HCT116 (cell line): ENCODE measurements around the gene GPR27. TPM values are rescaled to one million over a fixed set of nuclear protein-coding genes. Genes with fewer than 3 reads are reported as not detected.

Source experiments
- ATAC-seq: fragments of 200-7000 bp; cut with Tn5 transposase; 2 replicates; pipeline ENCODE4 v1.9.1; 2020; ENCODE audit warnings: mild to moderate bottlenecking, moderate library complexity
- BruUV-seq: library from RNA; stranded (reverse); fragments of 400-500 nt; replicated peaks from 2 replicates; lab custom pipeline; 2021; lab: Mats Ljungman, UMichigan
- CTCF ChIA-PET: fragments of 300-600 bp; sonication (Branson Sonifier 250); formaldehyde crosslinking; loops from one replicate; lab custom pipeline; 2021; ENCODE audit warnings: antibody characterized with exemption; lab: Charles Lee
- POLR2A ChIA-PET: fragments of 300-600, 350-600 bp; sonication (Branson Sonifier 250); formaldehyde crosslinking; loops from one replicate; lab custom pipeline; 2021; ENCODE audit warnings: antibody characterized with exemption; lab: Charles Lee
- RAD21 ChIA-PET, 2 experiments: fragments of 300-600 bp; sonication (Branson Sonifier 250); formaldehyde crosslinking; loops; one replicate each; lab custom pipeline; 2023; ENCODE audit warnings: low total read pairs in 2 of 2; ENCODE audit not compliant: uncharacterized antibody in 2 of 2, unreplicated experiment in 2 of 2, low non-redundant PET in 1 of 2; lab: Charles Lee
- DNase-seq: peaks from one replicate; pipeline ENCODE4 v3.0.0-alpha.2; 2010; ENCODE audit warnings: low read depth, low spot score
- H2AFZ ChIP-seq: fragments of 200-600 bp; shearing (Covaris generic), sonication (generic); 2 replicates; pipeline ENCODE4 v1.6.1; 2017; ENCODE audit warnings: low read depth, mixed run types, mixed read lengths, antibody characterized with exemption, low read length; ENCODE audit not compliant: poor library complexity, severe bottlenecking
- H3K27ac ChIP-seq: 2 replicates; pipeline ENCODE4 v1.5.1; 2012; ENCODE audit warnings: low read depth, low read length
- H3K27me3 ChIP-seq: fragments of 200-600 bp; sonication (generic); 2 replicates; pipeline ENCODE4 v1.6.1; 2016; ENCODE audit warnings: mixed run types, low read length, mixed read lengths; ENCODE audit not compliant: insufficient read depth
- H3K36me3 ChIP-seq, 2 experiments: fragments of 200-500 bp in 1 of 2; fragments of 200-600 bp in 1 of 2; sonication (Bioruptor generic) in 1 of 2; sonication (generic) in 1 of 2; 2 replicates each; pipeline versions ENCODE4 v1.5.1 to v1.6.1; 2014 to 2016; ENCODE audit warnings: low read length in 2 of 2, inconsistent platforms in 1 of 2, mixed read lengths in 1 of 2, mixed run types in 1 of 2; ENCODE audit not compliant: insufficient read depth in 2 of 2, control insufficient read depth in 1 of 2
- H3K4me1 ChIP-seq, 2 experiments: fragments of 200-600 bp in 1 of 2; sonication (generic) in 1 of 2; 2 replicates each; pipeline versions ENCODE4 v1.5.1 to v1.6.1; 2012 to 2017; ENCODE audit warnings: low read length in 2 of 2, inconsistent platforms in 1 of 2, mild to moderate bottlenecking in 1 of 2, mixed read lengths in 1 of 2, mixed run types in 1 of 2, moderate library complexity in 1 of 2; ENCODE audit not compliant: insufficient read depth in 2 of 2, control insufficient read depth in 1 of 2
- H3K4me2 ChIP-seq: fragments of 200-600 bp; sonication (generic); 2 replicates; pipeline ENCODE4 v1.6.1; 2017; ENCODE audit warnings: mixed run types, low read length, mixed read lengths
- H3K4me3 ChIP-seq, 2 experiments: fragments of 200-600 bp in 1 of 2; sonication (generic) in 1 of 2; replicated peaks in 1 of 2; 2 replicates each; pipeline ENCODE4 v1.5.1; 2011 to 2016; ENCODE audit warnings: low read length in 2 of 2, control low read depth in 1 of 2, low read depth in 1 of 2, mild to moderate bottlenecking in 1 of 2, mixed read lengths in 1 of 2, mixed run types in 1 of 2
- H3K79me2 ChIP-seq: fragments of 200-600 bp; sonication (generic); 2 replicates; pipeline ENCODE4 v1.6.1; 2017; ENCODE audit warnings: mild to moderate bottlenecking, mixed run types, low read length, moderate library complexity, mixed read lengths; ENCODE audit not compliant: insufficient read depth
- H3K9ac ChIP-seq: fragments of 200-600 bp; sonication (generic); 2 replicates; pipeline ENCODE4 v1.6.1; 2016; ENCODE audit warnings: low read length, mixed read lengths
- H3K9me2 ChIP-seq: fragments of 200-600 bp; sonication (generic), shearing (Covaris generic); 2 replicates; pipeline ENCODE4 v1.6.1; 2017; ENCODE audit warnings: mixed run types, mild to moderate bottlenecking, moderate library complexity; ENCODE audit not compliant: insufficient read depth
- H3K9me3 ChIP-seq, 2 experiments: fragments of 200-500 bp in 1 of 2; fragments of 200-600 bp in 1 of 2; sonication (Bioruptor generic) in 1 of 2; sonication (generic) in 1 of 2; 2 replicates each; pipeline ENCODE4 v1.6.1; 2014 to 2017; ENCODE audit warnings: low read length in 2 of 2, mixed read lengths in 2 of 2, inconsistent platforms in 1 of 2, low read depth in 1 of 2, mild to moderate bottlenecking in 1 of 2, mixed run types in 1 of 2, moderate library complexity in 1 of 2; ENCODE audit not compliant: control insufficient read depth in 1 of 2, insufficient read depth in 1 of 2
- H4K20me1 ChIP-seq: fragments of 200-600 bp; sonication (generic), shearing (Covaris generic); 2 replicates; pipeline ENCODE4 v1.6.1; 2017; ENCODE audit warnings: mixed run types, mild to moderate bottlenecking, moderate library complexity; ENCODE audit not compliant: insufficient read depth
- ATF3 ChIP-seq: IDR thresholded peaks from 2 replicates; pipeline ENCODE4 v1.6.1; 2012
- JUND ChIP-seq: IDR thresholded peaks from 2 replicates; pipeline ENCODE4 v1.6.1; 2012
- TCF7L2 ChIP-seq: IDR thresholded peaks from 2 replicates; pipeline ENCODE4 v1.7.0; 2011; ENCODE audit warnings: borderline replicate concordance, inconsistent platforms; ENCODE audit not compliant: insufficient read depth, insufficient read length; ENCODE audit errors: extremely low read depth
- intact Hi-C: fragments of 100-400 bp; cut with micrococcal nuclease; formaldehyde crosslinking; loops from 2 replicates; pipeline ENCODE4 v1.10.0; 2022
- total RNA-seq: library from RNA; stranded (reverse); gene quantifications from one replicate; pipeline ENCODE4 v1.2.1, GENCODE V29; 2021; ENCODE audit not compliant: unreplicated experiment

GPR27 gene
- total RNA-seq, 1 experiment from 2014 or later = not detected

GRCh38 chr3:71805691-71806090, 52.0 kb downstream of the GPR27 start:
- H3K4me1 ChIP-seq = no peaks in the 10 kb centered on the region
- no peak for TF ChIP-seq JUND
- no peak for TF ChIP-seq TCF7L2
- no peak for TF ChIP-seq ATF3
- DNase-seq (no peak), ATAC-seq (no peak)
- ChIA-PET CTCF (no interaction called here), POLR2A (no interaction called here), RAD21 (no interaction called here)
- H3K27ac ChIP-seq = no peak overlapping the region
- no peaks in the 10 kb centered on the region for H3K79me2 ChIP-seq
- H3K4me2 ChIP-seq = no peak overlapping the region
- no peaks in the 10 kb centered on the region for H3K9me3 ChIP-seq
- no peaks in the 10 kb centered on the region for H4K20me1 ChIP-seq
- no peaks in the 10 kb centered on the region for H3K9me2 ChIP-seq
- no peak overlapping the region for H2AFZ ChIP-seq
- H3K36me3 ChIP-seq = no peaks in the 10 kb centered on the region
- H3K9ac ChIP-seq = no peak overlapping the region
- intact Hi-C loops = no loop called here
- no peak overlapping the region for H3K4me3 ChIP-seq
- H3K27me3 ChIP-seq = peaks cover 11% of the 10 kb centered on the region
- no TSS peak for BruUV-seq

Other genes starting within 250 kb of the GPR27 start
- gene FOXP1, start 170.1 kb upstream of the GPR27 start, total RNA-seq = 11.4 TPM
- gene EIF4E3, start 28.5 kb upstream of the GPR27 start, total RNA-seq = 6.0 TPM
- not detected for gene PROK2, start 31.3 kb downstream of the GPR27 start, total RNA-seq